Measurements from ENCODE around the gene PSMB5.

GRCh38 chr14:22995889-22996625 lies 38.6 kb downstream of the PSMB5 start:
- TF ChIP-seq POLR2AphosphoS5 (IDR thresholded peaks at IDR 0.05) (no peak), CTCF (IDR thresholded peaks at IDR 0.05) (no peak), POLR2A (IDR thresholded peaks at IDR 0.05) (no peak), EP300 (IDR thresholded peaks at IDR 0.05; ENCODE audit: low read depth) (no peak)
